ENCODE results near the gene IQCE. TPM values are rescaled to one million over a fixed set of nuclear protein-coding genes. Genes with fewer than 3 reads are reported as not detected.

IQCE gene
- total RNA-seq, 6 experiments from 2014 or later: 3.7 to 7.0 (median 4.0) TPM

DNA sequence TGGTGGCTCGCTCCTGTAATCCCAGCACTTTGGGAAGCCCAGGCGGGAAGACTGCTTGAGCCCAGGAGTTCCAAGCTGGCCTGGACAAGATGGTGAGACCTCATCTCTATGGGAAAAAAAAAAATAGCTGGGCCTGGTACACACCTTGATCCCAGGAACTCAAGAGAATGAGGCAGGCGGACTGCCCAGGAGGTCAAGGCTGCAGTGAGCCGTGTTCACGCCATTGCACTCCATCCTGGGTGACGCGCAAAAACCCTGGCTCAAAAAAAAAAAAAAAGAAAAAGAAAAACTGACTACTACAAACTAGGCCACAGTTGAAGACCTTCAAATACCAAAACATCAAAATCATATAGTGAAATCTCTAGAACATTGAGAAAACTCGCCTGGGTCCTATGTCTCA, 7.4 kb upstream of the IQCE start:
- WGBS (ENCODE audit: insufficient coverage, low coverage, low lambda C conversion rate, missing lambda C conversion rate): 90% methylated on average over 6 of the region's 8 CpGs
- H3K9me3 ChIP-seq: no peaks in the 10 kb centered on the region
- H3K27me3 ChIP-seq: no peaks in the 10 kb centered on the region
- intact Hi-C loops (cut with DNase I): no loop called here
- H3K36me3 ChIP-seq: peaks cover 0 to 15% (median 7%) of the 10 kb centered on the region in 4 donors
- DNase-seq (peak in 1 of 3 donors; percentile 11), ATAC-seq (no peak)
- H3K4me1 ChIP-seq: peaks cover 0 to 14% (median 4%) of the 10 kb centered on the region in 4 donors
- TF ChIP-seq, protein P1, sequence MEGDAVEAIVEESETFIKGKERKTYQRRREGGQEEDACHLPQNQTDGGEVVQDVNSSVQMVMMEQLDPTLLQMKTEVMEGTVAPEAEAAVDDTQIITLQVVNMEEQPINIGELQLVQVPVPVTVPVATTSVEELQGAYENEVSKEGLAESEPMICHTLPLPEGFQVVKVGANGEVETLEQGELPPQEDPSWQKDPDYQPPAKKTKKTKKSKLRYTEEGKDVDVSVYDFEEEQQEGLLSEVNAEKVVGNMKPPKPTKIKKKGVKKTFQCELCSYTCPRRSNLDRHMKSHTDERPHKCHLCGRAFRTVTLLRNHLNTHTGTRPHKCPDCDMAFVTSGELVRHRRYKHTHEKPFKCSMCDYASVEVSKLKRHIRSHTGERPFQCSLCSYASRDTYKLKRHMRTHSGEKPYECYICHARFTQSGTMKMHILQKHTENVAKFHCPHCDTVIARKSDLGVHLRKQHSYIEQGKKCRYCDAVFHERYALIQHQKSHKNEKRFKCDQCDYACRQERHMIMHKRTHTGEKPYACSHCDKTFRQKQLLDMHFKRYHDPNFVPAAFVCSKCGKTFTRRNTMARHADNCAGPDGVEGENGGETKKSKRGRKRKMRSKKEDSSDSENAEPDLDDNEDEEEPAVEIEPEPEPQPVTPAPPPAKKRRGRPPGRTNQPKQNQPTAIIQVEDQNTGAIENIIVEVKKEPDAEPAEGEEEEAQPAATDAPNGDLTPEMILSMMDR (IDR thresholded peaks at IDR 0.05): no peak
- TF ChIP-seq POLR2A (IDR thresholded peaks at IDR 0.05): no peak
- no peak overlapping the region for H3K27ac ChIP-seq
- H3K4me3 ChIP-seq: no peak overlapping the region

DNA sequence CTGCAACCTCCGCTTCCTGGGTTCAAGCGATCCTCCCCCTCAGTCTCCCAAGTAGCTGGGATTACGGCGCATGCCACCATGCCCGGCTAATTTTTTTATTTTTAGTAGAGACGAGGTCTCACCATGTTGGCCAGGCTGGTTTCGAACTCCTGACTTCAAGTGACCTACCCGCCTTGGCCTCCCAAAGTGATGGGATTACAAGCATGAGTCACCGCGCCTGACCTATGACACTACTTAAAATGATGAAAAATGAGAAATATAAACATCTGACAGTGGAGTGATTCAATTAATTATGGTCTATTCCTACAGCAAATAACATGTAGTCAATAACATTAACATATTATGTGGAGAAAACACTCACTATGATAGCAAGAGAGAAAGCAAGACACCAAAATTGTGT, 5.7 kb upstream of the IQCE start:
- ATAC-seq: no peak
- intact Hi-C loops (cut with DNase I): no loop called here

DNA sequence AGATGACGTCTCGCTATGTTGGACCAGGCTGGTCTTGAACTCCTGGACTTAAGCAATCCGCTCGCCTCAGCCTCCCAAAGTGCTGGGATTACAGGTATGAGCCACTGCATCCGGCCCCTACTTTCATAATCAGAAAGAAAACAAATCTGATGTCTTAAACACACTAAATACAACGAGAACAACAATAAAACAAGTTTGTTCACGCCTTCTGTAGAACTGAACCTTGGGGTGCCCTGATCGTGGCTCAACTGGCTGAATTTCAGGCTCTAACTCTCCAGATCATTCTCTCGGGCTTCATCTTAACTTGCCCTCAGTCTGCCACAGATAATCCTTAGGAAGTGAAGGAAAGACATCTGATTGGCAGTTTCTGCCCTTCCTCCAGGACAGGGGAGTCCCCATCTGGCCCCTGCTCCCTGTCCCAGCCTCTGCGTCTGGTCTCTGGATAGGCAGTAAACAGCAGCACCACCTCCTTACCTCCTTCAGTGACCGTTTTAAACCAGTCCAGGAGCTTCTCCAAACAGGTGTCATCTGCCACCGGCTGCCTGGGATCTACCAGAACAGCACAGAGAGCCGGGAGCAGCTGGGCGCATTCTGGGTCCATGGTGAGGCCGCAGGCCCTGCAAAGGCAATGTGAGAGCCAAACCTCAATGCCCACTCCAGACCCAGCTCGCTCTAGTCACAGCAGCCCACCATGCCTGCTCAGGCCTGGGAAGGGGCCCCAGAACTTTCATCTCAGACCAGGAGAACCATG, 4.8 kb upstream of the IQCE start:
- Histone ChIP-seq H3K4me1 (peaks cover 0 to 21% (median 4%) of the 10 kb centered on the region in 4 donors), H3K4me3 (peak overlapping the region; percentile 65 to 96 (median 94)), H3K27me3 (no peaks in the 10 kb centered on the region), H3K36me3 (peaks cover 0 to 3% (median under 1%) of the 10 kb centered on the region in 4 donors), H3K27ac (no peak overlapping the region), H3K9me3 (no peaks in the 10 kb centered on the region)
- DNase-seq: peak in 1 of 3 donors; percentile 50
- intact Hi-C loops (cut with DNase I): no loop called here
- 78% methylated on average over 11 of the region's 16 CpGs for WGBS (ENCODE audit: insufficient coverage, low coverage, low lambda C conversion rate, missing lambda C conversion rate)
- ATAC-seq: no peak
- TF ChIP-seq, protein P1 (IDR thresholded peaks at IDR 0.05): no peak
- TF ChIP-seq POLR2A (IDR thresholded peaks at IDR 0.05): no peak

More for the DNA sequence above, 5.7 kb upstream of the IQCE start:
- Histone ChIP-seq H3K27ac (no peak overlapping the region), H3K4me3 (no peak overlapping the region), H3K9me3 (no peaks in the 10 kb centered on the region), H3K27me3 (no peaks in the 10 kb centered on the region), H3K36me3 (peaks cover 0 to 10% (median 4%) of the 10 kb centered on the region in 4 donors), H3K4me1 (peaks cover 0 to 16% (median 4%) of the 10 kb centered on the region in 4 donors)
- no peak for TF ChIP-seq POLR2A (IDR thresholded peaks at IDR 0.05)
- TF ChIP-seq, protein P1 (IDR thresholded peaks at IDR 0.05): no peak
- peak in 1 of 3 donors; percentile 16 for DNase-seq
- WGBS (ENCODE audit: insufficient coverage, low coverage, low lambda C conversion rate, missing lambda C conversion rate): 96% methylated on average over 10 of the region's 10 CpGs

DNA sequence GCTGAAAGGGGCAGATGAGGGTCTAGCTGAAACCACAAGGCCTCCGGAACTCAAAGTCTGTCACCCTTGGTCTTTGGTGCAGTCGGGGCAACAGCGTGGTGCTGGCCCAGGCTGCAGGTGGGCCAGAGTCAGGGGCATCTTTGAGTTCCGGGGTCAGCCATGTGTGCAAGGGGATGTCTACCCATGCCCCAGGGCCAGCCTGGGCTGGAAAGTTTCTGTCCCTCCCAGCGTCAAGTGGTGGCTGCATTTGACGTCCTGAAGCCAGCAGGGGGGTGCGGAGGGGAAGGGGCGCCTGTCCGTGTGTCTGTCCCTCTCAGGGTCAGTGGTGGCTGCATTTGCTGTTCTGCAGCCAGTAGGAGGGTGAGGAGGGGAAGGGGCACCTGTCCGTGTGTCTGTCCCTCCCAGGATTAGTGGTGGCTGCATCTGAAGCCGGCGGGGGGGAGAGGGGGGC, 4.1 kb upstream of the IQCE start:
- intact Hi-C loops (cut with DNase I): no loop called here
- Histone ChIP-seq H3K9me3 (no peaks in the 10 kb centered on the region), H3K4me3 (peak overlapping the region; percentile 65 to 96 (median 94)), H3K4me1 (peaks cover 0 to 21% (median 4%) of the 10 kb centered on the region in 4 donors), H3K27ac (peak overlapping the region in 1 of 3 donors; percentile 96), H3K27me3 (no peaks in the 10 kb centered on the region), H3K36me3 (no peaks in the 10 kb centered on the region)
- TF ChIP-seq, protein P1 (IDR thresholded peaks at IDR 0.05): no peak
- no peak for TF ChIP-seq POLR2A (IDR thresholded peaks at IDR 0.05)
- 0% methylated on average over 5 of the region's 12 CpGs for WGBS (ENCODE audit: insufficient coverage, low coverage, low lambda C conversion rate, missing lambda C conversion rate)
- ATAC-seq (no peak), DNase-seq (no peak)
